Caco-2 (cell line): ENCODE measurements around the gene GJA9. TPM values are rescaled to one million over a fixed set of nuclear protein-coding genes. Genes with fewer than 3 reads are reported as not detected.

Experiments
- BruUV-seq: library from RNA; stranded (reverse); fragments of 400-500 nt; replicated peaks from 2 replicates; lab custom pipeline; 2021; lab: Mats Ljungman, UMichigan
- CTCF ChIA-PET: fragments of 300-600 bp; sonication (Branson Sonifier 250); formaldehyde crosslinking; loops from one replicate; lab custom pipeline; 2022; ENCODE audit warnings: antibody characterized with exemption; lab: Charles Lee
- POLR2A ChIA-PET: fragments of 300-600 bp; sonication (Branson Sonifier 250); formaldehyde crosslinking; loops from one replicate; lab custom pipeline; 2022; ENCODE audit warnings: antibody characterized with exemption; lab: Charles Lee
- DNase-seq, 2 experiments: peaks; one replicate each; pipeline versions ENCODE4 v3.0.0 to v3.0.0-alpha.2; 2020 to 2022
- H3K27me3 ChIP-seq: replicated peaks from 2 replicates; pipeline ENCODE4 v1.6.0; 2011; ENCODE audit warnings: low read length; ENCODE audit not compliant: control insufficient read depth, insufficient read depth
- H3K36me3 ChIP-seq: 2 replicates; pipeline ENCODE4 v1.5.1; 2011; ENCODE audit warnings: low read length; ENCODE audit not compliant: control insufficient read depth, insufficient read depth
- H3K4me1 ChIP-seq: fragments of 250-450 bp; sonication (Bioruptor Pico); 2 replicates; pipeline ENCODE4 v1.5.1; 2020; ENCODE audit warnings: mild to moderate bottlenecking
- H3K4me3 ChIP-seq: 2 replicates; pipeline ENCODE4 v1.5.1; 2011; ENCODE audit warnings: low read depth, mild to moderate bottlenecking, control low read depth, low read length
- H3K9me3 ChIP-seq: fragments of 250-450 bp; sonication (Bioruptor Pico); 2 replicates; pipeline ENCODE4 v1.5.1; 2020; ENCODE audit warnings: mild to moderate bottlenecking, moderate library complexity
- H3K27ac Mint-ChIP-seq: one replicate; pipeline ENCODE4 v1.8.0; 2022; ENCODE audit warnings: mixed read lengths; ENCODE audit not compliant: unreplicated experiment
- H3K27me3 Mint-ChIP-seq: one replicate; pipeline ENCODE4 v1.8.0; 2022; ENCODE audit warnings: mixed read lengths; ENCODE audit not compliant: insufficient read depth, unreplicated experiment
- H3K36me3 Mint-ChIP-seq: one replicate; pipeline ENCODE4 v1.8.0; 2022; ENCODE audit warnings: mild to moderate bottlenecking, mixed read lengths; ENCODE audit not compliant: insufficient read depth, unreplicated experiment
- H3K4me1 Mint-ChIP-seq: one replicate; pipeline ENCODE4 v1.8.0; 2022; ENCODE audit warnings: low read depth, mixed read lengths; ENCODE audit not compliant: unreplicated experiment
- H3K4me3 Mint-ChIP-seq: one replicate; pipeline ENCODE4 v1.8.0; 2022; ENCODE audit warnings: mild to moderate bottlenecking, moderate library complexity, mixed read lengths; ENCODE audit not compliant: unreplicated experiment
- H3K9me3 Mint-ChIP-seq: one replicate; pipeline ENCODE4 v1.8.0; 2022; ENCODE audit warnings: mixed read lengths; ENCODE audit not compliant: unreplicated experiment
- intact Hi-C: fragments of 100-400 bp; cut with micrococcal nuclease; formaldehyde crosslinking; loops from one replicate; pipeline ENCODE4 v1.10.0; 2022; ENCODE audit not compliant: unreplicated experiment
- total RNA-seq: library from RNA; stranded (reverse); gene quantifications from 2 replicates; pipeline ENCODE4 v1.2.3, GENCODE V29; 2022
- TF ChIP-seq, protein P1 (sequence below), 2 experiments: fragments of 200-600 bp in 1 of 2; IDR thresholded peaks; 1 replicate in 1 of 2; 2 replicates in 1 of 2; pipeline versions ENCODE4 v1.5.1 to v1.8.0; 2011 to 2022; ENCODE audit warnings: antibody characterized with exemption in 1 of 2, control low read depth in 1 of 2, inconsistent platforms in 1 of 2, low read depth in 1 of 2, low read length in 1 of 2, mild to moderate bottlenecking in 1 of 2, moderate library complexity in 1 of 2; ENCODE audit not compliant: insufficient read depth in 1 of 2, severe bottlenecking in 1 of 2, unreplicated experiment in 1 of 2

GJA9 gene
- total RNA-seq, 1 experiment from 2014 or later = not detected

DNA sequence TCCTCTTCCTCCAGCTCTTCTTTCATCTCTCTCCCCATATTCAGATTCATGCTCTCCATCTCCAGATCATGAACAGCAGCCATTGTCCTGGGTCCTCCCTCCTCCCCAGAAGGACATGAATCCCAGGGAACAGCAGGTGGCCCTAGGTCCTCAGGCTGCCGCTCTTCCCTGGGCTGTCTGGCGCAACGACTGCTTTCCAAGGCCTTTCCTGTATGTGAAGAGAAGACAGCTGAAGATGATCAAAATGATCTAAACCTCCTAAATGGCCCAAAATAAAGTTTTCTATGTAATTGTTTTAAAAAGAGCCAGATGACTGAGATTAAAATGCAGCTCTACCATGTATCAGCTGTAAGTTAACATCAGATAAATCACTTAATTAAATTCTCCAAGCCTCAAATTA, 37.7 kb upstream of the GJA9 start:
- H3K27ac Mint-ChIP-seq = no peak overlapping the region
- H3K36me3 Mint-ChIP-seq = no peaks in the 10 kb centered on the region
- no TSS peak for BruUV-seq
- Histone ChIP-seq H3K4me3 (no peak overlapping the region), H3K27me3 (no peaks in the 10 kb centered on the region), H3K9me3 (no peaks in the 10 kb centered on the region), H3K4me1 (peaks cover 4% of the 10 kb centered on the region; the same call in 1 of the 2 replicates), H3K36me3 (no peaks in the 10 kb centered on the region)
- TF ChIP-seq, protein P1, sequence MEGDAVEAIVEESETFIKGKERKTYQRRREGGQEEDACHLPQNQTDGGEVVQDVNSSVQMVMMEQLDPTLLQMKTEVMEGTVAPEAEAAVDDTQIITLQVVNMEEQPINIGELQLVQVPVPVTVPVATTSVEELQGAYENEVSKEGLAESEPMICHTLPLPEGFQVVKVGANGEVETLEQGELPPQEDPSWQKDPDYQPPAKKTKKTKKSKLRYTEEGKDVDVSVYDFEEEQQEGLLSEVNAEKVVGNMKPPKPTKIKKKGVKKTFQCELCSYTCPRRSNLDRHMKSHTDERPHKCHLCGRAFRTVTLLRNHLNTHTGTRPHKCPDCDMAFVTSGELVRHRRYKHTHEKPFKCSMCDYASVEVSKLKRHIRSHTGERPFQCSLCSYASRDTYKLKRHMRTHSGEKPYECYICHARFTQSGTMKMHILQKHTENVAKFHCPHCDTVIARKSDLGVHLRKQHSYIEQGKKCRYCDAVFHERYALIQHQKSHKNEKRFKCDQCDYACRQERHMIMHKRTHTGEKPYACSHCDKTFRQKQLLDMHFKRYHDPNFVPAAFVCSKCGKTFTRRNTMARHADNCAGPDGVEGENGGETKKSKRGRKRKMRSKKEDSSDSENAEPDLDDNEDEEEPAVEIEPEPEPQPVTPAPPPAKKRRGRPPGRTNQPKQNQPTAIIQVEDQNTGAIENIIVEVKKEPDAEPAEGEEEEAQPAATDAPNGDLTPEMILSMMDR (IDR thresholded peaks at IDR 0.05; ENCODE audit: insufficient read depth in 1 of 2, low read depth in 1 of 2, low read length in 1 of 2, severe bottlenecking in 1 of 2, unreplicated experiment in 1 of 2) = peak in 1 of 2 experiments; percentile 37
- no peaks in the 10 kb centered on the region for H3K4me1 Mint-ChIP-seq
- intact Hi-C loops = loop anchor here (2.0 to 10.0 kb wide), 2 partner anchors 50 to 176 kb away; no protein-coding TSS in a partner anchor
- H3K4me3 Mint-ChIP-seq = no peak overlapping the region
- peak; percentile 34 to 45 for DNase-seq
- no peaks in the 10 kb centered on the region for H3K27me3 Mint-ChIP-seq
- H3K9me3 Mint-ChIP-seq = no peaks in the 10 kb centered on the region
- ChIA-PET CTCF (interaction anchor here (0.7 to 1.3 kb wide), 2 partner anchors 45 to 107 kb away, joined by 3 read pairs; partner anchors contain the start of gene NDUFS5), POLR2A (no interaction called here)

DNA sequence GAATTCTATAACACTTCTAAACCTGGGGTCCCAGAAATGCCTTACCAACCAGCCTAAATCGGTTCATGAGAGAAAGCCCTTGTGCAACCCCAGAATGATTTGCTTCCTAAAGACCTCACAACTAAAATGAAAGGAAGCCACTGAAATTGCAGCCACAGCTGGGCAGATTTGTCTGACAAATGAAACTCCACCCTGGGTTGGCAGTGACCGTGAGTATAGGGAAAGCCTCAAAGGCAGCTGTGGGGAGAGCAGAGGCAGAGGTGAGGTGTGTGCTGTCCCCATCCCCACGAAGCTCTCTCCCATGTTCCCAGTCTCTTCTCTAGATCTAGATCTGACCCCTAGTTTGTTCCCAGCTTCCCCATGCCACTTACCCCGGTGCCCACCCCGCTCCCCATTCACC, 37.2 kb upstream of the GJA9 start:
- Mint-ChIP-seq H3K27ac (no peak overlapping the region), H3K36me3 (no peaks in the 10 kb centered on the region), H3K4me1 (no peaks in the 10 kb centered on the region), H3K27me3 (no peaks in the 10 kb centered on the region), H3K4me3 (no peak overlapping the region), H3K9me3 (no peaks in the 10 kb centered on the region)
- H3K4me1 ChIP-seq = peaks cover 4% of the 10 kb centered on the region; the same call in 1 of the 2 replicates
- DNase-seq = no peak
- CTCF ChIA-PET = interaction anchor here (1.3 kb wide), 1 partner anchor 46 kb away, joined by 3 read pairs; no protein-coding TSS in a partner anchor
- H3K4me3 ChIP-seq = no peak overlapping the region
- H3K27me3 ChIP-seq = no peaks in the 10 kb centered on the region
- no peaks in the 10 kb centered on the region for H3K9me3 ChIP-seq
- BruUV-seq = no TSS peak
- TF ChIP-seq, protein P1 (IDR thresholded peaks at IDR 0.05; ENCODE audit: insufficient read depth in 1 of 2, low read depth in 1 of 2, low read length in 1 of 2, severe bottlenecking in 1 of 2, unreplicated experiment in 1 of 2) = no peak
- POLR2A ChIA-PET = no interaction called here
- intact Hi-C loops = loop anchor here (2.0 to 10.0 kb wide), 2 partner anchors 50 to 176 kb away; no protein-coding TSS in a partner anchor
- H3K36me3 ChIP-seq = no peaks in the 10 kb centered on the region

DNA sequence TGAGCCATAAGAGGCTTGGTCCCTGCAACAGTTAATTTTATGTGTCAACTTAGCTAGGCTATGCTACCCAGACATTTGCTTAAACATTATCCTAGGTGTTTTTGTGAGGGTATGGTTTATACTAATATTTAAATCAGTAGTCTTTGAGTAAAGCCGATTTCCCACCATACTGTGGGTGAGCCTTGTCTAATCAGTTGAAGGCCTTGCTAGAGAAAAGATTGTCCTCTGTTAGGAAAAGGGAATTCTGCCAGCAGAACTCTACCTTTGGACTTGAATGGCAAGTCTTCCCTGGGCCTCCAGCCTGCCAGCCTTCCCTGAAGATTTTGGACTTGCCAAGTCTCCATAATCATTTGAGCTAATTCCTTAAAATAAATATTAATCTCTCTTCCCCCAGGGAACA, 36.4 kb upstream of the GJA9 start:
- no peaks in the 10 kb centered on the region for H3K9me3 ChIP-seq
- no peaks in the 10 kb centered on the region for H3K9me3 Mint-ChIP-seq
- H3K27ac Mint-ChIP-seq = no peak overlapping the region
- no peaks in the 10 kb centered on the region for H3K36me3 ChIP-seq
- BruUV-seq = no TSS peak
- intact Hi-C loops = loop anchor here (2.0 to 10.0 kb wide), 2 partner anchors 51 to 177 kb away; no protein-coding TSS in a partner anchor
- H3K4me3 ChIP-seq = no peak overlapping the region
- ChIA-PET CTCF (no interaction called here), POLR2A (no interaction called here)
- H3K4me1 ChIP-seq = peaks cover 4% of the 10 kb centered on the region; the same call in 1 of the 2 replicates
- no peaks in the 10 kb centered on the region for H3K36me3 Mint-ChIP-seq
- DNase-seq = no peak
- TF ChIP-seq, protein P1 (IDR thresholded peaks at IDR 0.05; ENCODE audit: insufficient read depth in 1 of 2, low read depth in 1 of 2, low read length in 1 of 2, severe bottlenecking in 1 of 2, unreplicated experiment in 1 of 2) = no peak
- H3K4me1 Mint-ChIP-seq = no peaks in the 10 kb centered on the region
- H3K27me3 ChIP-seq = no peaks in the 10 kb centered on the region
- H3K4me3 Mint-ChIP-seq = no peak overlapping the region
- no peaks in the 10 kb centered on the region for H3K27me3 Mint-ChIP-seq
